Type B pancreatic cell (in vitro differentiated cells): ENCODE measurements around the gene TENM4. TPM values are rescaled to one million over a fixed set of nuclear protein-coding genes. Genes with fewer than 3 reads are reported as not detected.

Source experiments
- DNase-seq: peaks from one replicate; pipeline ENCODE4 v3.0.0; 2021; ENCODE audit warnings: mixed read lengths; ENCODE audit not compliant: unreplicated experiment; ENCODE audit errors: extremely low spot score
- H3K27ac Mint-ChIP-seq: 2 replicates; pipeline ENCODE4 v1.8.0; 2021; ENCODE audit warnings: mild to moderate bottlenecking, mixed read lengths
- H3K27me3 Mint-ChIP-seq: 2 replicates; pipeline ENCODE4 v1.8.0; 2021; ENCODE audit warnings: mixed read lengths
- H3K36me3 Mint-ChIP-seq: 2 replicates; pipeline ENCODE4 v1.8.0; 2021; ENCODE audit warnings: mixed read lengths
- H3K4me1 Mint-ChIP-seq: one replicate; pipeline ENCODE4 v1.8.0; 2021; ENCODE audit warnings: mixed read lengths; ENCODE audit not compliant: unreplicated experiment
- H3K4me3 Mint-ChIP-seq: 2 replicates; pipeline ENCODE4 v1.8.0; 2021; ENCODE audit warnings: mild to moderate bottlenecking, mixed read lengths
- H3K9me3 Mint-ChIP-seq: 2 replicates; pipeline ENCODE4 v1.8.0; 2021; ENCODE audit warnings: mixed read lengths
- CTCF ChIP-seq: fragments of 200-600 bp; sonication (generic); conservative IDR thresholded peaks from 2 replicates; pipeline ENCODE4 v1.5.0; 2021; ENCODE audit warnings: antibody characterized with exemption, mild to moderate bottlenecking
- total RNA-seq: library from RNA; stranded (reverse); gene quantifications from 2 replicates; pipeline ENCODE4 v1.2.1, GENCODE V29; 2021; ENCODE audit warnings: low replicate concordance

TENM4 gene
- total RNA-seq, 1 donor from 2014 or later: 156 TPM

- Mint-ChIP-seq H3K9me3 (peaks cover 12% of the 10 kb centered on the region), H3K36me3 (peaks cover 10% of the 10 kb centered on the region), H3K4me3 (no peak overlapping the region), H3K4me1 (peaks cover 30% of the 10 kb centered on the region), H3K27me3 (no peaks in the 10 kb centered on the region), H3K27ac (no peak overlapping the region)
- no peak for TF ChIP-seq CTCF
- DNase-seq: no peak
These were observed 330.5 kb downstream of the TENM4 start for GRCh38 chr11:79110321-79110720.

- H3K9me3 Mint-ChIP-seq: peaks cover under 1% of the 10 kb centered on the region
- peaks cover 23% of the 10 kb centered on the region for H3K4me1 Mint-ChIP-seq
- H3K4me3 Mint-ChIP-seq: no peak overlapping the region
- no peak for DNase-seq
- no peaks in the 10 kb centered on the region for H3K27me3 Mint-ChIP-seq
- no peak for TF ChIP-seq CTCF
- no peak overlapping the region for H3K27ac Mint-ChIP-seq
- peaks cover 3% of the 10 kb centered on the region for H3K36me3 Mint-ChIP-seq
These were observed 332.0 kb downstream of the TENM4 start for GRCh38 chr11:79108851-79109250.

- Mint-ChIP-seq H3K9me3 (no peaks in the 10 kb centered on the region), H3K4me1 (peaks cover 26% of the 10 kb centered on the region), H3K36me3 (no peaks in the 10 kb centered on the region), H3K27ac (no peak overlapping the region), H3K4me3 (no peak overlapping the region), H3K27me3 (peaks cover 3% of the 10 kb centered on the region)
- no peak for TF ChIP-seq CTCF
- no peak for DNase-seq
These were observed 338.0 kb downstream of the TENM4 start for GRCh38 chr11:79102840-79103239.

- H3K27me3 Mint-ChIP-seq: peaks cover 3% of the 10 kb centered on the region
- DNase-seq: no peak
- H3K4me1 Mint-ChIP-seq: peaks cover 37% of the 10 kb centered on the region
- peak overlapping the region; percentile 39 for H3K27ac Mint-ChIP-seq
- no peaks in the 10 kb centered on the region for H3K9me3 Mint-ChIP-seq
- H3K36me3 Mint-ChIP-seq: no peaks in the 10 kb centered on the region
- no peak for TF ChIP-seq CTCF
- no peak overlapping the region for H3K4me3 Mint-ChIP-seq
These were observed 339.2 kb downstream of the TENM4 start for GRCh38 chr11:79101656-79102055.

GRCh38 chr11:79100093-79100910 lies 340.5 kb downstream of the TENM4 start:
- no peak for DNase-seq
- peak; percentile 79 for TF ChIP-seq CTCF

More at GRCh38 chr11:79100093-79100910, 340.5 kb downstream of the TENM4 start:
- no peak overlapping the region for H3K4me3 Mint-ChIP-seq
- no peak overlapping the region for H3K27ac Mint-ChIP-seq
- no peaks in the 10 kb centered on the region for H3K9me3 Mint-ChIP-seq
- H3K27me3 Mint-ChIP-seq: peaks cover 3% of the 10 kb centered on the region
- no peaks in the 10 kb centered on the region for H3K36me3 Mint-ChIP-seq
- peaks cover 48% of the 10 kb centered on the region for H3K4me1 Mint-ChIP-seq
